ENCODE measurements around the gene OR13J1. TPM values are rescaled to one million over a fixed set of nuclear protein-coding genes. Genes with fewer than 3 reads are reported as not detected.
"Not testable (repeated sequence)": the region's sequence is repeated elsewhere in the genome, so short reads cannot be mapped to it uniquely, and the experiment has no call there.

Gene OR13J1
- not detected for total RNA-seq

GRCh38 chr9:35870351-35870923 is at the start of gene OR13J1:
Gene OR13J1, minus strand, starts transcription at chr9:35870401. Its CDS starts 0 bp downstream, at chr9:35870401.
- ChIA-PET CTCF (no interaction called here), POLR2A (no interaction called here)

GRCh38 chr9:35919212-35920008 is 49.2 kb upstream of the OR13J1 start:
- POLR2A ChIA-PET = no interaction called here
- CTCF ChIA-PET = interaction anchor here (1.0 to 1.9 kb wide), 2 partner anchors 16 to 36 kb away, joined by 3 to 7 read pairs; no protein-coding TSS in a partner anchor

GRCh38 chr9:35918780-35919179 is 48.6 kb upstream of the OR13J1 start:
- CTCF ChIA-PET = no interaction called here

GRCh38 chr9:35917261-35917660 is 47.1 kb upstream of the OR13J1 start:
- POLR2A ChIA-PET = no interaction called here
- CTCF ChIA-PET = no interaction called here

More at GRCh38 chr9:35918780-35919179, 48.6 kb upstream of the OR13J1 start:
- POLR2A ChIA-PET = no interaction called here

- POLR2A ChIA-PET = no interaction called here
- CTCF ChIA-PET = no interaction called here
These were observed 45.6 kb upstream of the OR13J1 start for GRCh38 chr9:35915681-35916294.

- ChIA-PET POLR2A (no interaction called here), CTCF (no interaction called here)
These were observed 44.2 kb upstream of the OR13J1 start for GRCh38 chr9:35914301-35914807.

GRCh38 chr9:35913429-35913828 is 43.2 kb upstream of the OR13J1 start:
- POLR2A ChIA-PET, CTCF ChIA-PET: not testable (repeated sequence)

GRCh38 chr9:35912791-35913400 is 42.7 kb upstream of the OR13J1 start:
- POLR2A ChIA-PET = no interaction called here

GRCh38 chr9:35911690-35912089 is 41.5 kb upstream of the OR13J1 start:
- POLR2A ChIA-PET = no interaction called here
- CTCF ChIA-PET = interaction anchor here (0.9 to 1.0 kb wide), 2 partner anchors 14 to 20 kb away, joined by 4 read pairs; no protein-coding TSS in a partner anchor

More at GRCh38 chr9:35912791-35913400, 42.7 kb upstream of the OR13J1 start:
- CTCF ChIA-PET = no interaction called here

- ChIA-PET POLR2A (no interaction called here), CTCF (interaction anchor here (0.9 to 1.0 kb wide), 2 partner anchors 15 to 21 kb away, joined by 4 read pairs; no protein-coding TSS in a partner anchor)
These were observed 40.6 kb upstream of the OR13J1 start for GRCh38 chr9:35910613-35911359.

- ChIA-PET CTCF (interaction anchor here (1.1 kb wide), 1 partner anchor 28 kb away, joined by 3 read pairs; no protein-coding TSS in a partner anchor), POLR2A (no interaction called here)
These were observed 39.7 kb upstream of the OR13J1 start for GRCh38 chr9:35909687-35910612.

- ChIA-PET CTCF (interaction anchor here (1.1 kb wide), 1 partner anchor 27 kb away, joined by 3 read pairs; no protein-coding TSS in a partner anchor), POLR2A (no interaction called here)
These were observed 39.1 kb upstream of the OR13J1 start, which contains the start of gene SPAAR for GRCh38 chr9:35909274-35909673. Gene SPAAR, plus strand, starts transcription at chr9:35909490. Its CDS starts 974 bp downstream, at chr9:35910464.

GRCh38 chr9:35908504-35909125 is 38.4 kb upstream of the OR13J1 start:
- ChIA-PET CTCF (no interaction called here), POLR2A (no interaction called here)

GRCh38 chr9:35907711-35908503 is 37.7 kb upstream of the OR13J1 start:
- ChIA-PET CTCF (no interaction called here), POLR2A (no interaction called here)

- CTCF ChIA-PET = no interaction called here
These were observed 36.9 kb upstream of the OR13J1 start for GRCh38 chr9:35906923-35907699.

More at GRCh38 chr9:35906923-35907699, 36.9 kb upstream of the OR13J1 start:
- POLR2A ChIA-PET = no interaction called here
